SKM-1 treated with dmso at 0.1 percent for 144 hours (cell line): ENCODE data around the gene CHGA.

Experiments used
- DNase-seq: peaks from one replicate; lab custom pipeline; 2025; ENCODE audit not compliant: unreplicated experiment; lab: John Stamatoyannopoulos, UW

The CHGA gene

GRCh38 chr14:92942976-92943710 lies 20.2 kb downstream of the CHGA start:
- no peak for DNase-seq

- DNase-seq: no peak
These were observed 21.1 kb downstream of the CHGA start for GRCh38 chr14:92943855-92944570.

GRCh38 chr14:92944976-92945375 lies 22.0 kb downstream of the CHGA start:
- no peak for DNase-seq

- DNase-seq: no peak
These were observed 22.6 kb downstream of the CHGA start for GRCh38 chr14:92945544-92945943.

GRCh38 chr14:92945959-92946846 lies 23.3 kb downstream of the CHGA start:
- no peak for DNase-seq

GRCh38 chr14:92946847-92947545 lies 24.0 kb downstream of the CHGA start:
- no peak for DNase-seq

GRCh38 chr14:92948647-92949046 lies 25.7 kb downstream of the CHGA start:
- DNase-seq: no peak

GRCh38 chr14:92949496-92950192 lies 26.7 kb downstream of the CHGA start:
- no peak for DNase-seq

- DNase-seq: no peak
These were observed 27.2 kb downstream of the CHGA start for GRCh38 chr14:92950193-92950540.

- DNase-seq: no peak
These were observed 27.8 kb downstream of the CHGA start for GRCh38 chr14:92950773-92951172.

- DNase-seq: no peak
These were observed 28.3 kb downstream of the CHGA start for GRCh38 chr14:92951261-92951660.

- DNase-seq: peak; percentile 7
These were observed 29.0 kb downstream of the CHGA start for GRCh38 chr14:92951912-92952471.

GRCh38 chr14:92952481-92953298 lies 29.7 kb downstream of the CHGA start:
- no peak for DNase-seq

GRCh38 chr14:92953526-92953925 lies 30.6 kb downstream of the CHGA start:
- no peak for DNase-seq

- no peak for DNase-seq
These were observed 32.0 kb downstream of the CHGA start for GRCh38 chr14:92954933-92955332.

- DNase-seq: no peak
These were observed 32.4 kb downstream of the CHGA start for GRCh38 chr14:92955381-92955780.

- DNase-seq: no peak
These were observed 34.0 kb downstream of the CHGA start for GRCh38 chr14:92956961-92957360.

- no peak for DNase-seq
These were observed 35.6 kb downstream of the CHGA start for GRCh38 chr14:92958373-92959188.

GRCh38 chr14:92959189-92959531 lies 36.2 kb downstream of the CHGA start:
- DNase-seq: no peak
